Measurements from ENCODE around the gene SEC14L5.

Gene SEC14L5

GRCh38 chr16:4987580-4988374, 29.6 kb downstream of the SEC14L5 start:
- DNase-seq = no peak

- no peak for DNase-seq
Observed at GRCh38 chr16:4988647-4989046, 30.5 kb downstream of the SEC14L5 start.

GRCh38 chr16:4989391-4990006, 31.4 kb downstream of the SEC14L5 start:
- DNase-seq = no peak

GRCh38 chr16:4990415-4990814, 32.3 kb downstream of the SEC14L5 start:
- DNase-seq = no peak

- no peak for DNase-seq
Observed at GRCh38 chr16:4991754-4992153, 33.6 kb downstream of the SEC14L5 start.

- DNase-seq = no peak
Observed at GRCh38 chr16:4994719-4995434, 36.7 kb downstream of the SEC14L5 start.

- DNase-seq = no peak
Observed at GRCh38 chr16:5000573-5001001, 42.5 kb downstream of the SEC14L5 start.

GRCh38 chr16:5001571-5001970, 43.4 kb downstream of the SEC14L5 start:
- no peak for DNase-seq

- no peak for DNase-seq
Observed at GRCh38 chr16:5001986-5002385, 43.9 kb downstream of the SEC14L5 start.

- no peak for DNase-seq
Observed at GRCh38 chr16:5002699-5003143, 44.6 kb downstream of the SEC14L5 start.

GRCh38 chr16:5003211-5003610, 45.1 kb downstream of the SEC14L5 start:
- no peak for DNase-seq

GRCh38 chr16:5003828-5004227, 45.7 kb downstream of the SEC14L5 start:
- no peak for DNase-seq

- no peak for DNase-seq
Observed at GRCh38 chr16:5004311-5004710, 46.2 kb downstream of the SEC14L5 start.

GRCh38 chr16:5005916-5006315, 47.8 kb downstream of the SEC14L5 start:
- no peak for DNase-seq

GRCh38 chr16:5006348-5007193, 48.4 kb downstream of the SEC14L5 start:
- no peak for DNase-seq

GRCh38 chr16:5007256-5007655, 49.1 kb downstream of the SEC14L5 start:
- no peak for DNase-seq

- DNase-seq = no peak
Observed at GRCh38 chr16:5008311-5008731, 50.2 kb downstream of the SEC14L5 start.

GRCh38 chr16:5010576-5011329, 52.6 kb downstream of the SEC14L5 start:
- DNase-seq = no peak

- DNase-seq = no peak
Observed at GRCh38 chr16:5011637-5012036, 53.5 kb downstream of the SEC14L5 start.

GRCh38 chr16:5012887-5013286, 54.8 kb downstream of the SEC14L5 start:
- DNase-seq = no peak

- no peak for DNase-seq
Observed at GRCh38 chr16:5015351-5015750, 57.2 kb downstream of the SEC14L5 start.

- DNase-seq = no peak
Observed at GRCh38 chr16:5015887-5016286, 57.8 kb downstream of the SEC14L5 start.
